ENCODE data around the gene GJD4. TPM values are rescaled to one million over a fixed set of nuclear protein-coding genes. Genes with fewer than 3 reads are reported as not detected.

Gene GJD4
- total and polyA plus RNA-seq, 4 donors = not detected

- no peak for DNase-seq (ENCODE audit: low spot score)
Observed at GRCh38 chr10:35657621-35658020, 52.5 kb downstream of the GJD4 start.

More at GRCh38 chr10:35657621-35658020, 52.5 kb downstream of the GJD4 start:
- WGBS = 89% methylated on average over 5 of the region's 5 CpGs
- Histone ChIP-seq H3K4me3 (ENCODE audit: low read depth in 1 of 3, low read length in 3 of 3) (no peak overlapping the region), H3K9me3 (ENCODE audit: control insufficient read depth in 4 of 4, low read length in 3 of 4) (no peaks in the 10 kb centered on the region), H3K27me3 (ENCODE audit: control insufficient read depth in 4 of 4, insufficient read depth in 4 of 4, low read length in 3 of 4) (no peaks in the 10 kb centered on the region), H3K36me3 (ENCODE audit: control insufficient read depth in 4 of 4, insufficient read depth in 3 of 4, low read depth in 1 of 4, low read length in 3 of 4) (no peaks in the 10 kb centered on the region), H3K27ac (ENCODE audit: low read depth in 1 of 2, low read length in 2 of 2) (no peak overlapping the region), H3K9ac (ENCODE audit: low read depth in 1 of 2, low read length in 2 of 2) (no peak overlapping the region), H3K4me1 (ENCODE audit: control insufficient read depth in 4 of 4, insufficient read depth in 4 of 4, low read length in 3 of 4) (no peaks in the 10 kb centered on the region)
- TF ChIP-seq ZBTB33 (IDR thresholded peaks at IDR 0.05) (no peak), CTCF (IDR thresholded peaks at IDR 0.05; ENCODE audit: low read depth, low read length, missing input control) (no peak), NR2F2 (IDR thresholded peaks at IDR 0.05) (no peak), FOXA2 (IDR thresholded peaks at IDR 0.05) (no peak), RXRA (IDR thresholded peaks at IDR 0.05) (no peak), YY1 (IDR thresholded peaks at IDR 0.05) (no peak), EGR1 (IDR thresholded peaks at IDR 0.05; ENCODE audit: low read depth in 2 of 2) (no peak), REST (IDR thresholded peaks at IDR 0.05) (no peak)

Other genes with a start within 250 kb of the GJD4 start
- 1 to 10 TPM; 3.5 to 5.4 TPM for gene FZD8, start 37.0 kb downstream of the GJD4 start, total RNA-seq
- 1 to 10 TPM in 1 of 2 donors, under 1 TPM in 1; 0.25 to 2.4 TPM for gene FZD8, start 37.0 kb downstream of the GJD4 start, polyA plus RNA-seq